ENCODE results near the gene MILR1. TPM values are rescaled to one million over a fixed set of nuclear protein-coding genes. Genes with fewer than 3 reads are reported as not detected.

MILR1 gene
- total RNA-seq, 3 donors from 2014 or later: 3.1 to 8.3 (median 4.3) TPM

DNA sequence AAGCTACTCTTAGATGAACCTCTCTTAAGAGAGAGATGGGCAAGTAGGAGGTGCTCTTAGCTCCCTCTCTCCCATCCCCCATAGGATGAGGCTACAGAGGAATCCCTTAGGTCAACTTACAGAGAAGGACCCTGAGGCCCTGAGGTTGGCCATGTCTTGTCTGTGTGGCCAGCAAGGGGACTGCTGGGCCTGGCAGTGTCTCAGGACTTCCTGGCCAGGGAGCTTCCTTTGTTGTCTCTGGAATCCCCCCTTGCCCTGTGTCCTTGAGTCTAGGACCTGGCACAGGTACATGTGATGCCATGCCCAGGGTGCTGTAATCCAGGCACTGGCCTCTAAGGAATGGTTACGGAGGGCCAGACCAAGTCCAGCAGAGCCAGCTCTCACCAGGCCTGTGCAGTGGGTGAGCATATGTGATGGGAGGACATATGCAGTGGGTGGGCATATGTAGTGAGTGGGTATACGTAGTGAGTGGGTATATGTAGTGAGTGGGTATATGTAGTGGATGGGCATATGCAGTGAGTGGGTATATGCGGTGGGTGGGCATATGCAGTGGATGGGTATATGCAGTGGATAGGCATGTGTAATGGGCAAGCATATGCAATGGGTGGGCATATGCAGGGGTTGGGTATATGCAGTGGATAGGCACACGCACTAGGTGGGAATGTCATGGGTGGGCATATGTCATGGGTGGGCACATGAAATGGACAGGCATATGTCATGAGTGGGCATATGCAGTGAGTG is 38.0 kb upstream of the MILR1 start:
- Histone ChIP-seq H3K27ac (peak overlapping the region in 1 of 2 donors; percentile 33), H3K4me3 (no peak overlapping the region)
- intact Hi-C loops (cut with DNase I; ENCODE audit: low total_unique reads): no loop called here

GRCh38 chr17:64411999-64412771 is 36.7 kb upstream of the MILR1 start:
- Histone ChIP-seq H3K9me3 (no peaks in the 10 kb centered on the region), H3K4me3 (peak overlapping the region in 2 of 3 donors; percentile 22 to 50), H3K36me3 (no peaks in the 10 kb centered on the region), H3K27me3 (no peaks in the 10 kb centered on the region), H3K27ac (peak overlapping the region; percentile 12 to 57), H3K4me1 (no peaks in the 10 kb centered on the region)
- TF ChIP-seq POLR2A (IDR thresholded peaks at IDR 0.05): no peak
- TF ChIP-seq POLR2AphosphoS5 (IDR thresholded peaks at IDR 0.05): peak in 1 of 3 donors; percentile 35
- intact Hi-C loops (cut with DNase I; ENCODE audit: low total_unique reads): no loop called here
- DNase-seq (ENCODE audit: low spot score in 2 of 2): no peak

More for the DNA sequence above, 38.0 kb upstream of the MILR1 start:
- DNase-seq (ENCODE audit: low spot score in 2 of 2): no peak
- TF ChIP-seq POLR2AphosphoS5 (IDR thresholded peaks at IDR 0.05) (no peak), CTCF (IDR thresholded peaks at IDR 0.05) (no peak), POLR2A (IDR thresholded peaks at IDR 0.05) (no peak)
- H3K9me3 ChIP-seq: no peaks in the 10 kb centered on the region
- H3K36me3 ChIP-seq: no peaks in the 10 kb centered on the region
- no peaks in the 10 kb centered on the region for H3K27me3 ChIP-seq
- no peaks in the 10 kb centered on the region for H3K4me1 ChIP-seq

DNA sequence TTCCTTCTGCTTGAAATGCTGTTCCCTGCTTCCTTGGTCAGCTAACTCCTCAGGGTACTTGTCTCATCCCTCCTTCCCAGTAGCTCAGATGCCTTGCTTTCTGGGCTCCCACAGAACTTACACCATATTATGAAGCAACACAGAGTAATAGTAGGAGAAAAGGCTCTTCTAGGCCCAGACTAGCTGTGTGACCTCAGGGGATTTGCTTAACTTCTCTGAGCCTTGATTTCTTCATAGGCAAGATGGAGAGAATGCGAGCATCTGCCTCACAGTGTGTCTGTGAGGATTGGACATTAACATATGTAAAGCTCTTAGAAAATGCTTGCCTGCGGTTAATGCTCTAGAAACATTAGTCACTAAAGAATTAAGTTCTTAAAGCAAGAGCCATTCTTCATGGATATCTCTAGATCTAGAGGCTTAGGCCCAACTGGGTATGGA is 36.0 kb upstream of the MILR1 start:
- Histone ChIP-seq H3K9me3 (no peaks in the 10 kb centered on the region), H3K36me3 (no peaks in the 10 kb centered on the region), H3K27ac (peak overlapping the region; percentile 12 to 57), H3K4me1 (no peaks in the 10 kb centered on the region), H3K27me3 (no peaks in the 10 kb centered on the region), H3K4me3 (peak overlapping the region in 1 of 3 donors; percentile 22)
- TF ChIP-seq POLR2A (IDR thresholded peaks at IDR 0.05): no peak
- intact Hi-C loops (cut with DNase I; ENCODE audit: low total_unique reads): no loop called here
- no peak for DNase-seq (ENCODE audit: low spot score in 2 of 2)

DNA sequence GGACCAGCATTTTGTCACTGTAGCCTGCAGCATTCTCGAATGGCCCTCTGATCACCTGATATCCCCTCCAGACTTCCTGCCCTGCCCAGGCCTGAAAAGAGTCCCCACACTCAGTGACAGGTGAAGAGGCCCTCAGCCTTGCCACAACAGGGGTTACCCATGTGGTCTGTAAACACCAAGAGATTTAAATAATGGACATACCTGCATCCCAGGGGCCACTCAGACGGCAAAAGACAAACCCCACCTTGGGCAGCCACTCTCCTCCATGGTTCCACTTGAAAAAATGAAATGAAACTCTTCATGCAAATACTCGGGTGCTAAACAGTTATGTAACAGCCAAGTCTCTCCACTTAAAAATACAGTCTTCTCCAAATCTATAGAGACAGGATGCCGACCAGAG is 35.4 kb upstream of the MILR1 start:
- TF ChIP-seq POLR2AphosphoS5 (IDR thresholded peaks at IDR 0.05): no peak
- no peak for TF ChIP-seq POLR2A (IDR thresholded peaks at IDR 0.05)
- no peak for TF ChIP-seq CTCF (IDR thresholded peaks at IDR 0.05)
- DNase-seq (ENCODE audit: low spot score in 2 of 2): no peak
- Histone ChIP-seq H3K4me3 (no peak overlapping the region), H3K4me1 (no peaks in the 10 kb centered on the region), H3K9me3 (no peaks in the 10 kb centered on the region), H3K27ac (peak overlapping the region in 1 of 2 donors; percentile 57), H3K27me3 (no peaks in the 10 kb centered on the region), H3K36me3 (no peaks in the 10 kb centered on the region)
- intact Hi-C loops (cut with DNase I; ENCODE audit: low total_unique reads): no loop called here

DNA sequence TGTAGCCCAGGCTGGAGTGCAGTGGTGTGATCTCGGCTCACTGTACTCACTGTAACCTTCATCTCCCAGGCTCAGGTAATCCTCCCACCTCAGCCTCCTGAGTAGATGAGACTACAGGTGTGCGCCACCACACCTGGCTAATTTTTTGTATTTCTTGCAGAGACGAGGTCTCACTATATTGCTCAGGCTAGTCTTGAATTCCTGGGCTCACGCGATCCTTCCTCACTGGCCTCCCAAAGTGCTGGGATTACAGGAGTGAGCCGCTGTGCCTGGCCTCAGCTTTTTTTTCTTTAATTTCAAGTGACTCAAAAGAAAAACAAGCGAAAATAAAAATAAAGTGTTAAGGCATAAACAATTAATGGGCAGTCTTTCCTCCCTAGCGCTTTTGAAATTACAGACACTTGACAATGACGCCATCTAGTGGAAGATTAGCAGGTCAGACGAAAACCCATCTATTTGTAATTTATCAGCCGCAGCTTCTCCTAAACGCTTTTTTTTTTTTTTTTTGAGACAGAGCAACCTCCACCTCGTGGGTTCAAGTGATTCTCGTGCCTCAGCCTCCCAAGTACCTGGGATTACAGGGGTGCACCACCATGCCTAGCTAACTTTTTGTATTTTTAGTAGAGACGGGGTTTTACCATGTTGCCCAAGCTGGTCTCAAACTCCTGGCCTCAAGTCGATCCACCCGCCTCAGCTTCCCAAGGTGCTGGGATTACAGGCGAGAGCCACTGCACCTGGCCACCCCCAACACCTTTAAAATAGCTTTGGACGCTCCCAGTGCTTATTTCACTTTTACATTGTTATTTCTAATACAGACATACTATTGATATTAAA is 30.2 kb upstream of the MILR1 start:
- H3K27ac ChIP-seq: no peak overlapping the region
- no peak overlapping the region for H3K4me3 ChIP-seq
- DNase-seq (ENCODE audit: low spot score in 2 of 2): no peak
- intact Hi-C loops (cut with DNase I; ENCODE audit: low total_unique reads): no loop called here
- no peaks in the 10 kb centered on the region for H3K27me3 ChIP-seq
- no peaks in the 10 kb centered on the region for H3K9me3 ChIP-seq
- H3K36me3 ChIP-seq: no peaks in the 10 kb centered on the region
- H3K4me1 ChIP-seq: no peaks in the 10 kb centered on the region
- TF ChIP-seq POLR2A (IDR thresholded peaks at IDR 0.05) (no peak), POLR2AphosphoS5 (IDR thresholded peaks at IDR 0.05) (no peak), CTCF (IDR thresholded peaks at IDR 0.05) (peak; percentile 52 to 80 (median 77))

Data from breast epithelium (tissue), 4 donors.